GM18520 (cell line): ENCODE measurements around the gene INTS11.

Source experiments
- ATAC-seq: cut with Tn5 transposase; IDR thresholded peaks from one replicate; pipeline ENCODE4 v1.9.1; 2021; ENCODE audit not compliant: unreplicated experiment

INTS11 gene

DNA sequence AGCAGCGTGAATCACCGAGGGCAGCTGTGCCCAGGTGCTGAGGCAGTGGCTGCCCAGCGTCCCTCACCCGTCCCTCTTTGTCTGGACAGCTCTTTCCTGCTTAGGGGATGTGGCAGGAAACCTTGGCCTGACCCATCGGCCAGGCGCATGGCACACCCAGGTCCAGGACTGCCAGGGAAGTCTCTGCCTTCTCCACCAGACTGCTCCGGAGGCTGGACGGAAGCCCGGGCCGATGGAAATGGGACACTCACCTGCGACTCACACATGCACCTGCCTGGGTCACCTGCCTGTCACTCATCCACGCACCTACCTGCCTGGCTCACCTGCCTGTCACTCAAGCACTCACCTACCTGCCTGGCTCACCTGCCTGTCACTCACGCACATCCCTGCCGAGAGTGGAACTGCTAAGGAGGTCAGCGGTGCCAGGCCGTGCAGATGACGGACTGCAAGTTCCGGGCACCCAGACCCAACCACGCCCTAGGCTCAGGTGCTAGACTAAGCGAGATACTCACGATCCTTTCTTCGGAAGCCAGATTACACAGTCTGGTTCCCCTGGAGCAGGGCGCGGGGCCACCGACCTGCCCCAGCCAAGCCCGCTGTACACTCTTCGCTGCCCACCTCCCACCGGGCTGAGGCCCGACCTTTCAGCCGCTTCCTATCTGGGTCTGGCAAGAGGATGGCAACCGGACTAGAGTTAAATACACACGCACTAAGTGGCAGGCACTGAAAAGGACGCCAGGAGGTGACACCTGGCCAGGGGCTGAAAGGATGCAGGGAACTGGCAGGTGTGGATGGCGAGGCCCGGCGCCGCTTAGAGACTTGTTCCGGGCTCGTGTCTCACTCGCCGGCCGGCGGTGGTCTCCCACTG is 51.9 kb downstream of the INTS11 start:
- ATAC-seq, result no peak

DNA sequence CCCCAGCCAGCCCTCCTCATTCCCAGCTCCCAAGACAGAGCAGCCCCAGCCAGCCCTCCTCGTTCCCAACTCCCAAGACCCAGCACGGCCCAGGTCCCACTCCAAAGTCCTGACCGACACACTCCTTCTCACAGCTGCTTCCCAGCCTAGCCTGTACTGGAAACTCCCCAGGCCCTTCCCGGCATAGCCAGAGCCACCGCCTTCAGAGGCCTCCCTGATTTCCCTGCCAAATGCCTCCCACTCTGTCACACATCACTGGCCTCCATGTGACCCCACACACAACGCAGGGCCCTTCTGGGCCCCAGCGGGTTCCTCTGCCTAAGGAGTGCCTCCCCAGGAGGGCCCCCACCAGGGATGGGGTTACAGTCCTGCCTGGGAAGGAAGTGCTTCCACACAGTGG is 53.6 kb downstream of the INTS11 start:
- no peak for ATAC-seq

- ATAC-seq, result no peak
These were observed 56.2 kb downstream of the INTS11 start for GRCh38 chr1:1268284-1268682.

DNA sequence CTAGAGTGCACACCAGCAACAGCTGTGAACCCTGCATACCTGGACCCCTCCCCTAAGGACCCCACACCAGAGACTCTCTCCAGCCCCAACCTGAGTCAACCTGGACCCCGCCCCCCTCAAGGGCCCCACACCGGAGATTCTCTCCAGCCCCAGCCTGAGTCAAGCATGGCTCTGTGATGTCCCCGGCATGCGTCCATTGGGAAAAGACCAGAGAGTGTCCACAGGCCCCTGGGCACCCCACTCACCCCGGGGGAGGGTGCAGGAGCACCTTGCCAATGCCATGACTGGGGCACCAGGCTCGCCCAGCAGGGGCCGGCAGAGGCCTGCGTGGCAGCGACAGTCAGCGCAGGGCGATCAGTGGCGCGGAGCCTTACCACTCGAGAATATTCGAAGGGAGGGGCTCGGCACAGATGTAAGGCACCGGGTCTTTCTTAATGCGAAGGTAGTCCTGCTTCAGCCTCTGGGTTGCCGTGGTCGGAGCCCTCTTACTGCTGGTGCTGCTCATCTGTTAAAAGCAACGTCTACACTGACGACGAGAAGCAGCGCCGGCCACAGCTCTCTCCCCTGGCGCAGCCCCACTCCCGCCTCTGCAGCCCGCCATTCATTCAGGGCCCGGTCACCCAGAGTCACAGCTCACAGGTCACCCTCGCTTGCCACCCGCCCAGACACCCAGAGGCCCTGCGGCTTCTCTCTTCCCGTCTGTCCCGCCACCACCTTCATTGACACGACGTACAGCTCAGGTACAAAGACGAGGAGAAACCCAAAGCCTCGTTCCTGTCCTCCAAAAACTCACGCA is 56.8 kb downstream of the INTS11 start:
- ATAC-seq, result no peak

- ATAC-seq, result no peak
These were observed 59.6 kb downstream of the INTS11 start for GRCh38 chr1:1264868-1265272.

GRCh38 chr1:1264026-1264425 is 60.4 kb downstream of the INTS11 start:
- no peak for ATAC-seq

GRCh38 chr1:1262758-1263157 is 61.7 kb downstream of the INTS11 start:
- ATAC-seq, result no peak

GRCh38 chr1:1262071-1262470 is 62.4 kb downstream of the INTS11 start:
- no peak for ATAC-seq
